HT-29 (cell line): ENCODE measurements around the gene SAA1. TPM values are rescaled to one million over a fixed set of nuclear protein-coding genes. Genes with fewer than 3 reads are reported as not detected.

Experiments
- DNase-seq: peaks from one replicate; pipeline ENCODE4 v3.0.0-alpha.2; 2015; ENCODE audit warnings: low spot score
- small RNA-seq: library from RNA; depleted of rRNA; stranded (forward); fragments of <200 nt; gene quantifications from one replicate; pipeline ENCODE3, GENCODE V24; 2014
- total RNA-seq: library from RNA; depleted of rRNA; stranded (reverse); fragments of >200 nt; shearing (Covaris generic); gene quantifications from 2 replicates; pipeline ENCODE4 v1.2.3, GENCODE V29; 2014; rRNA removed

The SAA1 gene
- total RNA-seq, 1 experiment from 2014 or later = not detected

- DNase-seq = no peak
Observed at GRCh38 chr11:18310800-18311340, 44.8 kb downstream of the SAA1 start.

- no peak for DNase-seq
Observed at GRCh38 chr11:18312012-18312411, 45.9 kb downstream of the SAA1 start.

GRCh38 chr11:18312663-18313420 is 46.8 kb downstream of the SAA1 start:
- no peak for DNase-seq

GRCh38 chr11:18313965-18314763 is 48.1 kb downstream of the SAA1 start:
- no peak for DNase-seq

GRCh38 chr11:18314784-18315523 is 48.9 kb downstream of the SAA1 start:
- DNase-seq = no peak

GRCh38 chr11:18315893-18316292 is 49.8 kb downstream of the SAA1 start:
- no peak for DNase-seq

GRCh38 chr11:18317551-18317950 is 51.5 kb downstream of the SAA1 start:
- no peak for DNase-seq

Small RNA genes lying within 50 kb of the gene (small RNA-seq; reads per million reads assigned to genes)
- not detected for gene RNA5SP333
- not detected for gene RNA5SP334

Other genes starting within 250 kb of the SAA1 start
- gene TPH1, start 220.0 kb upstream of the SAA1 start, total RNA-seq = 0.03 and 0.10 TPM in 2 replicates
- 16.5 and 24.0 TPM in 2 replicates for gene SAAL1, start 160.2 kb upstream of the SAA1 start, total RNA-seq
- not detected in 2 replicates for gene MRGPRX3, start 133.7 kb upstream of the SAA1 start, total RNA-seq
- gene MRGPRX4, start 93.4 kb upstream of the SAA1 start, total RNA-seq = not detected in 2 replicates
- not detected in 2 replicates for gene SAA4, start 29.5 kb upstream of the SAA1 start, total RNA-seq
- gene SAA2, start 17.6 kb upstream of the SAA1 start, total RNA-seq = not detected in 2 replicates
- gene HPS5, start 55.9 kb downstream of the SAA1 start, total RNA-seq = 8.6 and 10.3 TPM in 2 replicates
- 50.7 and 55.4 TPM in 2 replicates for gene GTF2H1, start 56.3 kb downstream of the SAA1 start, total RNA-seq
- gene LDHA, start 128.3 kb downstream of the SAA1 start, total RNA-seq = 295 and 327 TPM in 2 replicates
- gene LDHC, start 146.1 kb downstream of the SAA1 start, total RNA-seq = not detected in 2 replicates
- not detected in 2 replicates for gene LDHAL6A, start 189.6 kb downstream of the SAA1 start, total RNA-seq